HG03039 (cell line): ENCODE results near the gene ZNF500.

Source experiments
- ATAC-seq: cut with Tn5 transposase; IDR thresholded peaks from one replicate; pipeline ENCODE4 v1.9.1; 2021; ENCODE audit warnings: mild to moderate bottlenecking, moderate library complexity; ENCODE audit not compliant: unreplicated experiment

The ZNF500 gene

GRCh38 chr16:4766875-4767628 is at the start of gene ZNF500:
Gene ZNF500, minus strand, starts transcription at chr16:4767162. Its CDS starts 1,184 bp downstream, at chr16:4765978.
- peak; percentile 72 for ATAC-seq

GRCh38 chr16:4814542-4815173 is 47.7 kb upstream of the ZNF500 start:
- no peak for ATAC-seq

- no peak for ATAC-seq
These were observed 47.1 kb upstream of the ZNF500 start for GRCh38 chr16:4814046-4814445.

- ATAC-seq: no peak
These were observed 46.5 kb upstream of the ZNF500 start for GRCh38 chr16:4813251-4814003.

GRCh38 chr16:4811773-4812172 is 44.8 kb upstream of the ZNF500 start:
- no peak for ATAC-seq

- ATAC-seq: no peak
These were observed 44.3 kb upstream of the ZNF500 start for GRCh38 chr16:4811242-4811641.

- ATAC-seq: no peak
These were observed 39.3 kb upstream of the ZNF500 start for GRCh38 chr16:4806280-4806679.

GRCh38 chr16:4805231-4805630 is 38.3 kb upstream of the ZNF500 start:
- ATAC-seq: no peak

- ATAC-seq: no peak
These were observed 37.2 kb upstream of the ZNF500 start for GRCh38 chr16:4803898-4804762.

GRCh38 chr16:4803401-4803844 is 36.5 kb upstream of the ZNF500 start:
- no peak for ATAC-seq

GRCh38 chr16:4802659-4803287 is 35.8 kb upstream of the ZNF500 start:
- ATAC-seq: peak; percentile 89

GRCh38 chr16:4801962-4802658 is 35.1 kb upstream of the ZNF500 start, which contains the start of gene ROGDI:
Gene ROGDI, minus strand, starts transcription at chr16:4802633. Its CDS starts 62 bp downstream, at chr16:4802571.
- peak; percentile 39 for ATAC-seq

GRCh38 chr16:4801051-4801961 is 34.3 kb upstream of the ZNF500 start:
- ATAC-seq: no peak

GRCh38 chr16:4800290-4801041 is 33.5 kb upstream of the ZNF500 start:
- no peak for ATAC-seq

- no peak for ATAC-seq
These were observed 32.4 kb upstream of the ZNF500 start for GRCh38 chr16:4799171-4799855.

- ATAC-seq: no peak
These were observed 31.5 kb upstream of the ZNF500 start for GRCh38 chr16:4798456-4798855.

GRCh38 chr16:4797805-4798252 is 30.9 kb upstream of the ZNF500 start:
- no peak for ATAC-seq
